Esophagus muscularis mucosa (tissue), 4 donors: ENCODE results near the gene SLC41A3. TPM values are rescaled to one million over a fixed set of nuclear protein-coding genes. Genes with fewer than 3 reads are reported as not detected.
A peak's percentile ranks its signal among the peaks of the same experiment; 100 is the strongest.

ENCODE experiments used
- DNase-seq: peaks from one replicate; pipeline ENCODE4 v3.0.0-alpha.2; 2017; ENCODE audit errors: extremely low spot score
- H3K27ac ChIP-seq, 4 donors: fragments of 200-600 bp; sonication (generic); replicated peaks in 1 of 4; 1 replicate in 3 of 4; 2 replicates in 1 of 4; pipeline ENCODE4 v1.5.1; 2016 to 2019; ENCODE audit warnings: mild to moderate bottlenecking in 1 of 4
- H3K27me3 ChIP-seq, 4 donors: fragments of 200-600 bp; sonication (generic); one replicate each; pipeline versions ENCODE4 v1.5.1 to v1.6.0; 2016 to 2019
- H3K36me3 ChIP-seq, 4 donors: fragments of 200-600 bp; sonication (generic); one replicate each; pipeline ENCODE4 v1.5.1; 2016 to 2019
- H3K4me1 ChIP-seq, 4 donors: fragments of 200-600 bp; sonication (generic); one replicate each; pipeline ENCODE4 v1.5.1; 2016 to 2019
- H3K4me3 ChIP-seq, 4 donors: fragments of 200-600 bp; sonication (generic); 1 replicate in 2 of 4; 2 replicates in 2 of 4; pipeline ENCODE4 v1.5.1; 2016 to 2019; ENCODE audit warnings: mild to moderate bottlenecking in 4 of 4, moderate library complexity in 1 of 4
- H3K9me3 ChIP-seq, 4 donors: fragments of 200-600 bp; sonication (generic); 1 replicate in 3 of 4; 2 replicates in 1 of 4; pipeline ENCODE4 v1.5.1; 2016 to 2019
- EP300 ChIP-seq: sonication (generic); formaldehyde crosslinking; IDR thresholded peaks from one replicate; pipeline ENCODE4 v1.6.1; 2017; ENCODE audit warnings: antibody characterized with exemption
- POLR2A ChIP-seq: fragments of 450-650 bp; IDR thresholded peaks from one replicate; pipeline ENCODE4 v1.6.1; 2017; ENCODE audit warnings: antibody characterized with exemption, moderate library complexity, mild to moderate bottlenecking, low read depth
- POLR2AphosphoS5 ChIP-seq, 2 donors: sonication (generic); formaldehyde crosslinking; IDR thresholded peaks; one replicate each; pipeline ENCODE4 v1.6.1; 2017; ENCODE audit warnings: antibody characterized with exemption in 2 of 2
- WGBS: methylation state at CpG from one replicate; pipeline ENCODE4 v1.1.5; 2018; 5-methylcytosine and 5-hydroxymethylcytosine counted together
- intact Hi-C: fragments of 100-400 bp; cut with DNase I; formaldehyde crosslinking; loops from one replicate; pipeline ENCODE4 v1.15.1; 2023
- total RNA-seq, 4 donors: library from RNA; depleted of rRNA; stranded (reverse); fragments of >200 nt; gene quantifications; one replicate each; pipeline versions ENCODE4 v1.1.0 to v1.2.1, GENCODE V29; 2016
- TF ChIP-seq, protein P1 (sequence below), 3 experiments: fragments of 200-600 bp in 2 of 3; fragments of 450-650 bp in 1 of 3; sonication (generic) in 2 of 3; IDR thresholded peaks; one replicate each; pipeline ENCODE4 v1.5.1; 2017 to 2019; ENCODE audit warnings: antibody characterized with exemption in 3 of 3, mild to moderate bottlenecking in 2 of 3, moderate library complexity in 1 of 3

SLC41A3 gene
- total RNA-seq, 4 donors from 2014 or later, result 31.6 to 68.1 (median 38.9) TPM

DNA sequence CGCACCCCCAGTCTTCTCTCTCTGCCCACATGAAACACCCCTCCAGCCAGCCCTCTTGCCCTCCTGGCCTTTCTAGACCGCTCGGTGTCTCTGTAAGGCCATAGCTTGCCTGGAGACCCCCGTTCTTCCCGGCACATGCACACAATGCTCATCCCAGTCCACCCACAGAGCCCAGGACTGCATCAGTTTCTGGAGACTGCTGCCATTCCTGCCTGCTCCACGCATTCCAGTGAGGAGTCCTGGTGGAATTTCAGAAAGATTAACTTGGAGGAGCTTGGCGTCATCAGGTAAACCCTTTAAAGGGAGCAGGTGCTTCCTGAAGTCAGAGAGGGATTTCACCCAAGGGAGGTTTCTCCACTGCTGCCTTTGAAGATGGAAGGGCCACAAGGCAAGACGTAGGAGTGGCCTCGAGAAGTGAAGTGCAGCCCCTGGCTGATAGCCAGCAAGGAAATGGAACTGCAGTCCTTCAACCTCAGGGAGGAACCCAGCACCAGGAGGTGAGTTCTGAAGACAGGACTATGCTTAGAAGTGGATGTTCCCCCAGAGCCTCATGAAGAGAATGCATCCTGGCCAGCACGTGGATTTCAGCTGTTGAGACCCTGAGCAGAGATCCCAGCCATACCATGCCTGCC, 19.2 kb downstream of the SLC41A3 start:
- H3K4me3 ChIP-seq, result no peak overlapping the region
- peaks cover 0 to 4% (median 0%) of the 10 kb centered on the region in 4 donors for H3K4me1 ChIP-seq
- no peak overlapping the region for H3K27ac ChIP-seq
- H3K9me3 ChIP-seq, result no peaks in the 10 kb centered on the region
- no peak for TF ChIP-seq POLR2A
- TF ChIP-seq, protein P1, sequence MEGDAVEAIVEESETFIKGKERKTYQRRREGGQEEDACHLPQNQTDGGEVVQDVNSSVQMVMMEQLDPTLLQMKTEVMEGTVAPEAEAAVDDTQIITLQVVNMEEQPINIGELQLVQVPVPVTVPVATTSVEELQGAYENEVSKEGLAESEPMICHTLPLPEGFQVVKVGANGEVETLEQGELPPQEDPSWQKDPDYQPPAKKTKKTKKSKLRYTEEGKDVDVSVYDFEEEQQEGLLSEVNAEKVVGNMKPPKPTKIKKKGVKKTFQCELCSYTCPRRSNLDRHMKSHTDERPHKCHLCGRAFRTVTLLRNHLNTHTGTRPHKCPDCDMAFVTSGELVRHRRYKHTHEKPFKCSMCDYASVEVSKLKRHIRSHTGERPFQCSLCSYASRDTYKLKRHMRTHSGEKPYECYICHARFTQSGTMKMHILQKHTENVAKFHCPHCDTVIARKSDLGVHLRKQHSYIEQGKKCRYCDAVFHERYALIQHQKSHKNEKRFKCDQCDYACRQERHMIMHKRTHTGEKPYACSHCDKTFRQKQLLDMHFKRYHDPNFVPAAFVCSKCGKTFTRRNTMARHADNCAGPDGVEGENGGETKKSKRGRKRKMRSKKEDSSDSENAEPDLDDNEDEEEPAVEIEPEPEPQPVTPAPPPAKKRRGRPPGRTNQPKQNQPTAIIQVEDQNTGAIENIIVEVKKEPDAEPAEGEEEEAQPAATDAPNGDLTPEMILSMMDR (IDR thresholded peaks at IDR 0.05), result no peak
- no peak for TF ChIP-seq EP300
- no peak for TF ChIP-seq POLR2AphosphoS5 (IDR thresholded peaks at IDR 0.05)
- DNase-seq, result peak; percentile 83
- no peaks in the 10 kb centered on the region for H3K27me3 ChIP-seq
- H3K36me3 ChIP-seq, result peaks cover 17 to 28% (median 19%) of the 10 kb centered on the region in 4 donors
- WGBS, result 62% methylated on average over 10 of the region's 10 CpGs
- intact Hi-C loops, result no loop called here

DNA sequence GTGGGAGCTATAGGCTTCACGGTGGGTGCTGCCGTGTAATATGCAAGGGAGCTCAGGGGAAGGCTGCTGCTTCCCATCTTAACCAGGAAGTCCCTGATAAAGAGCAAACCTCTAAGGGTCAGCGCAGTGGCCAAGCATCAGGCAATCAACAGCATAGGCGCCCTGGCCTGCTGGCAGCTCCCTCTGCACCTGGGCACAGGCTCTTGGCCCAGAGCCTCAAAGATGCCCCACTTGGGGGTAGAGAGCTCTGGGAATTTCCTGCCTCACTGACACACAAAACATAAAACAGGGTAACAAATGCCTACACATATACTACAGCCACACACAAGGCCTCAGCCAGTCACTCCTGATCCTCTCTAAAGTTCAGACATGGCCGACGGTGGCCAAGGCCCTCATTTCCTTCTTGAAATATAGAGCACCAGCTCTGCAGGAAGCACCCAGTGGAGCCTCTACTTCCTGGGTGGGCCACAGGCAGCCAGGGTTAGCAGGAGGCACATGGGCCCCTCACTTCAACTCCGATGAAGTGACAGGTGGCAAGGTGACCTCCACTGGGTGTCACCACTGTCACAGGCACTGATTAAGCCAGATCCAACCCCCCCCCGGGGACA, 20.5 kb downstream of the SLC41A3 start:
- Histone ChIP-seq H3K4me3 (no peak overlapping the region), H3K9me3 (no peaks in the 10 kb centered on the region), H3K4me1 (peaks cover 0 to 9% (median 0%) of the 10 kb centered on the region in 4 donors), H3K27ac (no peak overlapping the region), H3K36me3 (peaks cover 17 to 33% (median 21%) of the 10 kb centered on the region in 4 donors), H3K27me3 (no peaks in the 10 kb centered on the region)
- DNase-seq, result peak; percentile 90
- TF ChIP-seq POLR2A (no peak), EP300 (no peak), POLR2AphosphoS5 (IDR thresholded peaks at IDR 0.05) (no peak)
- TF ChIP-seq, protein P1 (IDR thresholded peaks at IDR 0.05), result no peak
- 89% methylated on average over 3 of the region's 8 CpGs for WGBS
- intact Hi-C loops, result no loop called here

DNA sequence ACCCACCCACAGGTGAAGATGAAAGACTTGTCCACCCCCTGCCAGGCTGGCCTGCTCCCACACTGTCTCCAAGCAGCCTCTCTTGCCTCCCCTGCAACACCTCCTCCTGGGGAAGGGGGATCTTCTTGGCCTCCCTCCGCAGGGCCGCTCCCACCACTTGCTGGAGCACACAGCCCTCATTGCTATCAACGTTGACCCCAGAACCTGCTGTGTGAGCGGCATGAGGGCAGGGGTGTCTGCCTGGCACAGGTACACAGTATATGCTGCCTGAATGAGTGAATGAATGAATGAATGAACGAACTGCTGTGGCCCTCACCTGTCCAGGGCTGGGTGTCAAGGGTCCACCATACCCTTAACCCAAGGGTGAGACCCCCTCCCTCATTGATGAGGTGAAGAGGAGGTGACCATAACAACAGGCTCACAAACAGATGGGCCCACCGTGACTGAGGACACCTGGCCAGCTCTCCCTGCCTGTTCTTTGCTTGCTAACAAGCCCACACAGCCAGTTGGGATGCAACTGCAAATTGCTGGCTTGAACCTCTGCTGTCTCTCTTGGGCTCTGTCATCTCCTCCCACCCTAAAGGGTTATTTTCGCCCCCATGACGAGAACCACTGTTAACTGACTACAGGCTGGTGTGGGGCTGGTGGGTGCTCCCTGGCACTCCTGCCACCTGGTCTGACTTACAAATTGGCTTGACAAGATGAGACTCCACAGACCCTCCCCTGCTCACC, 22.5 kb downstream of the SLC41A3 start:
- peaks cover 0 to 18% (median 7%) of the 10 kb centered on the region in 4 donors for H3K36me3 ChIP-seq
- intact Hi-C loops, result no loop called here
- peak; percentile 81 for DNase-seq

DNA sequence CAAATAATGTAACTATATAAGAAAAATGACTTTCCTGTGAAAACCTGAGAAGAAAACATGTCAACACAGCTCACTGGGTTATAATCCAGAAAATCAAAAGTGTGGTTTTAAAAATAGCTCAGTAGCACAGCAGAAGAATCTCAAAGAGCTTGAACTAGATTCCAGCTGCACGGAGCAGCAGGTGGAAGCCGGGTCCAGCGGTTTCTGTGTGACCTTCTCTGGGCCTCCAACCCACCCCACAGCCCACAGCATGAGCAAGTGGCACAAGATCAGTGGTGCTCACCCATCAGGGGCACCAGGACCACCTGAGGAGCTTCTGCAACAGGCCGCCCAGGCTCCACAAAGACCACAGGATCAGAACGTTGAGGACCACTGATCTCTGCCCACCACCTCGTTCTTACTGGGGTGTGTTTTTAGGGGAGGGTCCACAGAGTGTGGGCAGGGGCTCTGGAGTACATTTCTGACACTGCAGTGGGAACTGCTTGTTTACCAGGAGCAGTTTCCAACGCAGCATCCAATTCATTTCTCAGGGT, 23.2 kb downstream of the SLC41A3 start:
- intact Hi-C loops, result no loop called here
- DNase-seq, result no peak
- H3K36me3 ChIP-seq, result peaks cover 0 to 19% (median 2%) of the 10 kb centered on the region in 4 donors

More for the DNA sequence above, 22.5 kb downstream of the SLC41A3 start:
- 87% methylated on average over 8 of the region's 8 CpGs for WGBS
- Histone ChIP-seq H3K27me3 (no peaks in the 10 kb centered on the region), H3K4me1 (peaks cover 7 to 18% (median 11%) of the 10 kb centered on the region in 4 donors), H3K27ac (no peak overlapping the region), H3K4me3 (no peak overlapping the region), H3K9me3 (no peaks in the 10 kb centered on the region)
- TF ChIP-seq POLR2A, result no peak
- no peak for TF ChIP-seq EP300
- TF ChIP-seq POLR2AphosphoS5 (IDR thresholded peaks at IDR 0.05), result no peak
- TF ChIP-seq, protein P1 (IDR thresholded peaks at IDR 0.05), result no peak

More for the DNA sequence above, 23.2 kb downstream of the SLC41A3 start:
- Histone ChIP-seq H3K27ac (no peak overlapping the region), H3K27me3 (no peaks in the 10 kb centered on the region), H3K4me3 (no peak overlapping the region), H3K9me3 (no peaks in the 10 kb centered on the region), H3K4me1 (peaks cover 7 to 18% (median 11%) of the 10 kb centered on the region in 4 donors)
- 89% methylated on average over 6 of the region's 7 CpGs for WGBS
- TF ChIP-seq POLR2A, result no peak
- TF ChIP-seq, protein P1 (IDR thresholded peaks at IDR 0.05), result no peak
- no peak for TF ChIP-seq POLR2AphosphoS5 (IDR thresholded peaks at IDR 0.05)
- no peak for TF ChIP-seq EP300
